HFF-Myc (cell line): ENCODE data around the gene CDK12.

Source experiments
- DNase-seq: peaks from one replicate; pipeline ENCODE4 v3.0.0-alpha.2; 2011; ENCODE audit warnings: low read depth; ENCODE audit errors: extremely low read depth
- H3K4me3 ChIP-seq: replicated peaks from 2 replicates; pipeline ENCODE4 v1.5.1; 2011; ENCODE audit warnings: low read depth, mild to moderate bottlenecking, control low read depth, low read length
- TF ChIP-seq, protein P1 (sequence below): IDR thresholded peaks from 2 replicates; pipeline ENCODE4 v1.5.1; 2012; ENCODE audit warnings: mild to moderate bottlenecking, low read depth, low read length, control low read depth; ENCODE audit errors: missing control alignments

Gene CDK12

DNA sequence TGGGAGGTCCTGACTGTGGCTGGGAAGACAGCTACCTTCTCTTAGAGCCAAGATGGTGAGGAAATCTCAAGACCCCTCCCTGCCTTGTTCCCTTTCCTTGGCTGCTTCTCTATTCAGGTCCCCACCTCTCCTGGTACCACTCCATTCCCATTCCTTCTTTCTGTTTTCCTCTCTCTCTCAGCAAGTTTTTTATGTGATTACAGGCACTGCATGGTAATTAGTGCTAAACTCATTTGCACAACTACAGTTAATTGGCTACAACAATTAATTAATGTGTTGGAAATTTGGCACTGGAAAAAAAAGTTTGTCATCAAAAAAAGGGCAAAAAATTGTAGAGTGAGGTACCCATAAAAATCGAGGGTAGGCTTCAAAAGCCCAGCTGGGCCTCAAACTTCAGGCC, 101.1 kb downstream of the CDK12 start:
- TF ChIP-seq, protein P1, sequence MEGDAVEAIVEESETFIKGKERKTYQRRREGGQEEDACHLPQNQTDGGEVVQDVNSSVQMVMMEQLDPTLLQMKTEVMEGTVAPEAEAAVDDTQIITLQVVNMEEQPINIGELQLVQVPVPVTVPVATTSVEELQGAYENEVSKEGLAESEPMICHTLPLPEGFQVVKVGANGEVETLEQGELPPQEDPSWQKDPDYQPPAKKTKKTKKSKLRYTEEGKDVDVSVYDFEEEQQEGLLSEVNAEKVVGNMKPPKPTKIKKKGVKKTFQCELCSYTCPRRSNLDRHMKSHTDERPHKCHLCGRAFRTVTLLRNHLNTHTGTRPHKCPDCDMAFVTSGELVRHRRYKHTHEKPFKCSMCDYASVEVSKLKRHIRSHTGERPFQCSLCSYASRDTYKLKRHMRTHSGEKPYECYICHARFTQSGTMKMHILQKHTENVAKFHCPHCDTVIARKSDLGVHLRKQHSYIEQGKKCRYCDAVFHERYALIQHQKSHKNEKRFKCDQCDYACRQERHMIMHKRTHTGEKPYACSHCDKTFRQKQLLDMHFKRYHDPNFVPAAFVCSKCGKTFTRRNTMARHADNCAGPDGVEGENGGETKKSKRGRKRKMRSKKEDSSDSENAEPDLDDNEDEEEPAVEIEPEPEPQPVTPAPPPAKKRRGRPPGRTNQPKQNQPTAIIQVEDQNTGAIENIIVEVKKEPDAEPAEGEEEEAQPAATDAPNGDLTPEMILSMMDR: no peak
- H3K4me3 ChIP-seq: no peak overlapping the region
- DNase-seq: no peak

- no peak for DNase-seq
- no peak overlapping the region for H3K4me3 ChIP-seq
- TF ChIP-seq, protein P1: no peak
Observed at GRCh38 chr17:39562976-39563375, 101.7 kb downstream of the CDK12 start.

DNA sequence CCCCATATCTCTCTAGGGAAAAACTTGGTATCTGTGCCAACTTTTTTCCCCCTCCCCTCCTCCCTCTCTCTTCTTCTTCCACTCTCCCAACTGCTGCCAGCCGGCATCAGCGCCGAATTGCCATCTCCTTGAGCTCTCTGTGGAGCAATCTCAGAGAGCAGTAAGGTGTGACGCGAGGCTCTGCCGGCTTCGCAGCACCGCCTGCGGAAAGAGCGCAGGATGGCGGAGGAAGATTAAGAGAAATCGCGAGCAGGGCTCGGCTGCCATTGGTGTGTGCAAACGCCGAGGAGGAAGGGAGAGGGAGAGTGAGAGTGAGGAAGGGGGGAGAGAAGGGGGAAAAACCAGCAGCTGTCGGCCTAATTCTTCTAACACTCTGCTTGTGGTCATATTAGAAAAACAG, 102.2 kb downstream of the CDK12 start:
- no peak overlapping the region for H3K4me3 ChIP-seq
- no peak for DNase-seq
- TF ChIP-seq, protein P1: no peak

- no peak overlapping the region for H3K4me3 ChIP-seq
- DNase-seq: no peak
- TF ChIP-seq, protein P1: no peak
Observed at GRCh38 chr17:39564211-39564848, 103.0 kb downstream of the CDK12 start.

DNA sequence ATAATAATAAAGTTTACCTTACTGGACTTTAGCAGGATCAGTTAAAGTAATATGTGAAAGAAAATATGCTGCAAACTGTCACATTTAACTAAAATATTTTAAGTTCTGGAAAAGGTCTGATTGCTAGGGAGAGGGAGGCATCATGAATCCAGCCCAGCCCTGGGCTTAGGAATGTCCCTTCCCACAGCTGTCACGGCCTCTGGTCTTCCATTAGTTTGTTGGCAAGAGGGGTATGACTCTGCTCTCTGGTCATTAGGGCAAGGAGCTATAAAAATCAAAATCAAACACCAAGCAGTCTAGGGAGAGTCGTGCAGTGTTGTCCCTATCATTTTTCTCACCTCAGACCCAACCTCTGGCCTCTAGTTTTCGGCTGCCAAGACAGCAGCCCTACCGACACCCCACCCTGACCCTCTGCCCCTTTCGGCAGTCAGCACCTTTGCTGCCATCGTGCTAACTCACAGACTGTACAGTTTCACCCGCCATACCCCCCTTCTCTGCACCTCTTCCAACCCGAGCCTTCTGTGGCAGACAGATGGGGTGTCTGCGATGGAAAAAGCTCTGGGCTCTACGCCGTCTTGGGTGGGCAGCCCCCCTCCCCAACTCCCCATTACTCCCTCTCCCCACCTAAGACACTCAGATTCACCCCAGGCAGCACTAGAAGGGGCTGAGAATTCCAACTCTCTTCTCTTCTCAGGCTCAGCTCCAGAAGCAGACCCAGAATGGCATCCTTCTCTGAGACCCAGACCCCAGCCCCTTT, 105.0 kb downstream of the CDK12 start:
- TF ChIP-seq, protein P1: no peak
- no peak overlapping the region for H3K4me3 ChIP-seq
- DNase-seq: no peak

GRCh38 chr17:39568702-39569101, 107.4 kb downstream of the CDK12 start:
- TF ChIP-seq, protein P1: no peak
- DNase-seq: no peak
- H3K4me3 ChIP-seq: no peak overlapping the region
